CD4-positive, alpha-beta memory T cell (primary cell): ENCODE measurements around the gene GLS2. TPM values are rescaled to one million over a fixed set of nuclear protein-coding genes. Genes with fewer than 3 reads are reported as not detected.

Experiments used
- CTCF ChIA-PET: fragments of 350-600 bp; sonication (Branson Sonifier 250); formaldehyde crosslinking; loops from one replicate; lab custom pipeline; 2021; ENCODE audit warnings: inconsistent platforms; ENCODE audit not compliant: partially characterized antibody; lab: Charles Lee
- POLR2A ChIA-PET: fragments of 350-600 bp; sonication (Branson Sonifier 250); formaldehyde crosslinking; loops from one replicate; lab custom pipeline; 2021; ENCODE audit not compliant: partially characterized antibody; lab: Charles Lee
- DNase-seq, 5 donors: peaks; one replicate each; pipeline versions ENCODE4 v3.0.0 to v3.0.0-alpha.2; 2020 to 2022; ENCODE audit warnings: mixed read lengths in 1 of 5
- H3K27ac ChIP-seq: one replicate; pipeline ENCODE4 v1.7.0; 2013; ENCODE audit warnings: low read depth, low read length
- H3K27me3 ChIP-seq: 2 replicates; pipeline ENCODE4 v1.7.0; 2013; ENCODE audit warnings: mild to moderate bottlenecking, low read length, moderate library complexity; ENCODE audit not compliant: insufficient read depth
- H3K36me3 ChIP-seq: 2 replicates; pipeline ENCODE4 v1.7.0; 2013; ENCODE audit warnings: mild to moderate bottlenecking, low read length, moderate library complexity; ENCODE audit not compliant: insufficient read depth
- H3K4me1 ChIP-seq: 2 replicates; pipeline ENCODE4 v1.7.0; 2013; ENCODE audit warnings: mild to moderate bottlenecking, low read length, moderate library complexity; ENCODE audit not compliant: insufficient read depth
- H3K4me3 ChIP-seq, 2 donors: one replicate each; pipeline ENCODE4 v1.7.0; 2013; ENCODE audit warnings: low read length in 2 of 2, mild to moderate bottlenecking in 1 of 2
- H3K9me3 ChIP-seq, 2 donors: one replicate each; pipeline ENCODE4 v1.7.0; 2013; ENCODE audit warnings: low read length in 2 of 2, control low read depth in 1 of 2; ENCODE audit not compliant: control insufficient read depth in 1 of 2
- H3K27ac Mint-ChIP-seq, 7 donors: one replicate each; pipeline ENCODE4 v1.8.0; 2020 to 2021; ENCODE audit warnings: mixed read lengths in 7 of 7, mild to moderate bottlenecking in 6 of 7, inconsistent platforms in 3 of 7, moderate library complexity in 3 of 7
- H3K27me3 Mint-ChIP-seq, 2 donors: one replicate each; pipeline ENCODE4 v1.8.0; 2020 to 2021; ENCODE audit warnings: mixed read lengths in 2 of 2
- H3K36me3 Mint-ChIP-seq, 2 donors: one replicate each; pipeline ENCODE4 v1.8.0; 2020 to 2021; ENCODE audit warnings: mixed read lengths in 2 of 2, inconsistent platforms in 1 of 2, mild to moderate bottlenecking in 1 of 2
- H3K4me1 Mint-ChIP-seq, 4 donors: one replicate each; pipeline ENCODE4 v1.8.0; 2020 to 2021; ENCODE audit warnings: mixed read lengths in 4 of 4, mild to moderate bottlenecking in 1 of 4
- H3K4me3 Mint-ChIP-seq, 8 donors: one replicate each; pipeline ENCODE4 v1.8.0; 2020 to 2021; ENCODE audit warnings: mixed read lengths in 8 of 8, mild to moderate bottlenecking in 7 of 8, moderate library complexity in 6 of 8, inconsistent platforms in 3 of 8
- H3K9me3 Mint-ChIP-seq, 8 donors: one replicate each; pipeline ENCODE4 v1.8.0; 2020 to 2021; ENCODE audit warnings: mixed read lengths in 8 of 8, mild to moderate bottlenecking in 5 of 8, inconsistent platforms in 3 of 8, moderate library complexity in 1 of 8
- intact Hi-C: fragments of 100-400 bp; cut with micrococcal nuclease; formaldehyde crosslinking; loops from one replicate; pipeline ENCODE4 v1.15.1; 2023
- polyA plus RNA-seq, 2 donors: library from polyadenylated mRNA; unstranded; fragments of 300-500 nt; fragmentation: Illumina TruSeq; gene quantifications; one replicate each; pipeline ENCODE4 v1.2.3, GENCODE V29; 2021
- total RNA-seq, 2 experiments: library from RNA; stranded (reverse); gene quantifications; one replicate each; pipeline ENCODE4 v1.2.3, GENCODE V29; 2021

The GLS2 gene
- total and polyA plus RNA-seq, 4 experiments from 2014 or later, result 4.2 to 12.2 (median 7.4) TPM

GRCh38 chr12:56462565-56462964, 25.4 kb downstream of the GLS2 start:
- peaks cover 8% of the 10 kb centered on the region for H3K4me1 ChIP-seq
- Mint-ChIP-seq H3K27ac (no peak overlapping the region), H3K9me3 (no peaks in the 10 kb centered on the region), H3K27me3 (no peaks in the 10 kb centered on the region), H3K36me3 (no peaks in the 10 kb centered on the region), H3K4me1 (peaks cover 2 to 9% (median 5%) of the 10 kb centered on the region in 4 donors), H3K4me3 (no peak overlapping the region)
- no peaks in the 10 kb centered on the region for H3K36me3 ChIP-seq
- ChIA-PET POLR2A (interaction anchor here (0.7 to 2.4 kb wide), 5 partner anchors 13 to 240 kb away, joined by 4 to 20 read pairs (median 10); partner anchors contain the start of genes CNPY2, COQ10A, IL23A and RNF41), CTCF (interaction anchor here (0.9 to 3.8 kb wide), 14 partner anchors 13 to 270 kb away, joined by 3 to 37 read pairs (median 16); partner anchors contain the start of genes ANKRD52, CNPY2, COQ10A and IL23A)
- H3K9me3 ChIP-seq, result no peaks in the 10 kb centered on the region
- H3K27ac ChIP-seq, result no peak overlapping the region
- no peak for DNase-seq
- H3K27me3 ChIP-seq, result no peaks in the 10 kb centered on the region
- H3K4me3 ChIP-seq, result no peak overlapping the region
- intact Hi-C loops, result loop anchor here (10.0 kb wide), 1 partner anchor 728 kb away; no protein-coding TSS in a partner anchor

- Histone ChIP-seq H3K27me3 (no peaks in the 10 kb centered on the region), H3K9me3 (no peaks in the 10 kb centered on the region), H3K27ac (no peak overlapping the region), H3K4me3 (no peak overlapping the region), H3K4me1 (peaks cover 8% of the 10 kb centered on the region), H3K36me3 (no peaks in the 10 kb centered on the region)
- peaks cover 2 to 5% (median 5%) of the 10 kb centered on the region in 4 donors for H3K4me1 Mint-ChIP-seq
- H3K4me3 Mint-ChIP-seq, result no peak overlapping the region
- ChIA-PET POLR2A (interaction anchor here (0.8 to 2.3 kb wide), 4 partner anchors 123 to 343 kb away, joined by 3 to 7 read pairs (median 4); partner anchors contain the start of genes IL23A and ZC3H10), CTCF (interaction anchor here (0.6 to 3.8 kb wide), 11 partner anchors 12 to 272 kb away, joined by 3 to 26 read pairs (median 5); partner anchors contain the start of genes COQ10A, IL23A, PAN2 and STAT2)
- no peaks in the 10 kb centered on the region for H3K9me3 Mint-ChIP-seq
- intact Hi-C loops, result loop anchor here (10.0 kb wide), 1 partner anchor 727 kb away; no protein-coding TSS in a partner anchor
- H3K27ac Mint-ChIP-seq, result no peak overlapping the region
- no peak for DNase-seq
- no peaks in the 10 kb centered on the region for H3K36me3 Mint-ChIP-seq
- H3K27me3 Mint-ChIP-seq, result no peaks in the 10 kb centered on the region
Observed at GRCh38 chr12:56461235-56462159, 26.5 kb downstream of the GLS2 start.

GRCh38 chr12:56457817-56458216, 30.1 kb downstream of the GLS2 start:
- no peaks in the 10 kb centered on the region for H3K4me1 ChIP-seq
- Mint-ChIP-seq H3K4me1 (no peaks in the 10 kb centered on the region), H3K4me3 (no peak overlapping the region), H3K36me3 (no peaks in the 10 kb centered on the region), H3K27ac (no peak overlapping the region), H3K27me3 (no peaks in the 10 kb centered on the region), H3K9me3 (no peaks in the 10 kb centered on the region)
- no peaks in the 10 kb centered on the region for H3K27me3 ChIP-seq
- CTCF ChIA-PET, result no interaction called here
- H3K4me3 ChIP-seq, result no peak overlapping the region
- intact Hi-C loops, result no loop called here
- DNase-seq, result no peak
- no peaks in the 10 kb centered on the region for H3K9me3 ChIP-seq
- POLR2A ChIA-PET, result interaction anchor here (1.4 to 2.1 kb wide), 2 partner anchors 9 to 10 kb away, joined by 4 read pairs; partner anchors contain the start of gene TIMELESS
- no peaks in the 10 kb centered on the region for H3K36me3 ChIP-seq
- no peak overlapping the region for H3K27ac ChIP-seq

- Histone ChIP-seq H3K27ac (no peak within 1 kb of the TSS), H3K9me3 (no peaks in the 10 kb centered on the region), H3K36me3 (no peaks in the 10 kb centered on the region), H3K27me3 (no peaks in the 10 kb centered on the region), H3K4me1 (peaks cover 4% of the 10 kb centered on the region), H3K4me3 (no peak within 1 kb of the TSS)
- peak within 1 kb of the TSS in 1 of 7 donors; percentile 72 for H3K27ac Mint-ChIP-seq
- H3K4me1 Mint-ChIP-seq, result peaks cover 4 to 10% (median 4%) of the 10 kb centered on the region in 4 donors
- H3K4me3 Mint-ChIP-seq, result no peak within 1 kb of the TSS
- no peaks in the 10 kb centered on the region for H3K36me3 Mint-ChIP-seq
- POLR2A ChIA-PET, result interaction anchor here (0.8 kb wide), 1 partner anchor 96 kb away, joined by 3 read pairs; no protein-coding TSS in a partner anchor
- H3K9me3 Mint-ChIP-seq, result no peaks in the 10 kb centered on the region
- intact Hi-C loops, result no loop called here
- no peak for DNase-seq
- CTCF ChIA-PET, result interaction anchor here (2.1 kb wide), 1 partner anchor 10 kb away, joined by 10 read pairs; no protein-coding TSS in a partner anchor
- H3K27me3 Mint-ChIP-seq, result no peaks in the 10 kb centered on the region
Observed at GRCh38 chr12:56454557-56454956, 33.4 kb downstream of the GLS2 start, which contains the start of gene MIP. TSS of gene MIP (minus strand) at chr12:56454657. CDS start at chr12:56454613, 44 bp downstream.

GRCh38 chr12:56451147-56451546, 36.8 kb downstream of the GLS2 start:
- Mint-ChIP-seq H3K27me3 (no peaks in the 10 kb centered on the region), H3K4me1 (peaks cover 11 to 28% (median 16%) of the 10 kb centered on the region in 4 donors), H3K4me3 (no peak overlapping the region), H3K9me3 (peaks cover 0 to 3% (median 0%) of the 10 kb centered on the region in 8 donors), H3K36me3 (no peaks in the 10 kb centered on the region), H3K27ac (peak overlapping the region in 2 of 7 donors; percentile 18 to 24)
- ChIA-PET POLR2A (interaction anchor here (0.6 kb wide), 1 partner anchor 21 kb away, joined by 4 read pairs; no protein-coding TSS in a partner anchor), CTCF (interaction anchor here (1.1 to 3.8 kb wide), 2 partner anchors 13 kb away, joined by 4 to 34 read pairs; no protein-coding TSS in a partner anchor)
- intact Hi-C loops, result no loop called here
- no peaks in the 10 kb centered on the region for H3K36me3 ChIP-seq
- no peak for DNase-seq
- no peak overlapping the region for H3K4me3 ChIP-seq
- no peaks in the 10 kb centered on the region for H3K9me3 ChIP-seq
- H3K4me1 ChIP-seq, result peaks cover 7% of the 10 kb centered on the region
- H3K27ac ChIP-seq, result no peak overlapping the region
- H3K27me3 ChIP-seq, result no peaks in the 10 kb centered on the region

GRCh38 chr12:56450241-56450640, 37.7 kb downstream of the GLS2 start:
- peaks cover 11 to 28% (median 16%) of the 10 kb centered on the region in 4 donors for H3K4me1 Mint-ChIP-seq

More at GRCh38 chr12:56450241-56450640, 37.7 kb downstream of the GLS2 start:
- no peak for DNase-seq
- Mint-ChIP-seq H3K27me3 (no peaks in the 10 kb centered on the region), H3K27ac (peak overlapping the region in 4 of 7 donors; percentile 75 to 97 (median 96)), H3K4me3 (peak overlapping the region in 6 of 8 donors; percentile 35 to 94 (median 92)), H3K9me3 (peaks cover 0 to 3% (median 0%) of the 10 kb centered on the region in 8 donors), H3K36me3 (no peaks in the 10 kb centered on the region)
- no peaks in the 10 kb centered on the region for H3K36me3 ChIP-seq
- H3K9me3 ChIP-seq, result no peaks in the 10 kb centered on the region
- H3K4me3 ChIP-seq, result no peak overlapping the region
- intact Hi-C loops, result no loop called here
- H3K4me1 ChIP-seq, result peaks cover 7% of the 10 kb centered on the region
- CTCF ChIA-PET, result interaction anchor here (0.7 to 3.8 kb wide), 5 partner anchors 11 to 332 kb away, joined by 3 to 34 read pairs (median 4); partner anchors contain the start of genes STAT2 and ZC3H10
- H3K27ac ChIP-seq, result no peak overlapping the region
- no peaks in the 10 kb centered on the region for H3K27me3 ChIP-seq
- POLR2A ChIA-PET, result interaction anchor here (0.6 to 2.9 kb wide), 12 partner anchors 13 to 979 kb away, joined by 3 to 31 read pairs (median 11); partner anchors contain the start of genes CNPY2, COQ10A, IL23A and RNF41
